HepG2 (cell line): ENCODE data around the gene COG5.

Experiments
- CREB3 ChIP-seq: sonication (generic); formaldehyde crosslinking; IDR thresholded peaks from 2 replicates; pipeline ENCODE4 v1.5.0; 2020; ENCODE audit warnings: missing genetic modification reagents
- CTCF ChIP-seq: sonication (generic); formaldehyde crosslinking; IDR thresholded peaks from 2 replicates; pipeline ENCODE4 v1.5.0; 2020; ENCODE audit warnings: mild to moderate bottlenecking, missing genetic modification reagents, moderate library complexity
- EZH2 ChIP-seq: conservative IDR thresholded peaks from 2 replicates; pipeline ENCODE4 v1.6.1; 2012; ENCODE audit warnings: mild to moderate bottlenecking, low read depth, low read length, moderate library complexity
- GPN1 ChIP-seq: sonication (generic); formaldehyde crosslinking; IDR thresholded peaks from 2 replicates; pipeline ENCODE4 v1.5.1; 2020; ENCODE audit warnings: missing genetic modification reagents, borderline replicate concordance
- HNRNPL ChIP-seq: fragments of 200-400 bp; formaldehyde crosslinking; IDR thresholded peaks from 2 replicates; pipeline ENCODE4 v1.6.1; 2017; ENCODE audit warnings: mild to moderate bottlenecking, low read depth, low read length
- KDM2A ChIP-seq: sonication (generic); formaldehyde crosslinking; IDR thresholded peaks from 2 replicates; pipeline ENCODE4 v1.4.0; 2020; ENCODE audit warnings: low read depth, missing genetic modification reagents, borderline replicate concordance
- POLR2A ChIP-seq, 2 experiments: IDR thresholded peaks; 2 replicates each; pipeline ENCODE4 v1.6.1; 2011; ENCODE audit warnings: low read depth in 2 of 2, low read length in 2 of 2, mild to moderate bottlenecking in 1 of 2, moderate library complexity in 1 of 2; ENCODE audit not compliant: insufficient read depth in 1 of 2
- SKIL ChIP-seq: sonication (generic); formaldehyde crosslinking; IDR thresholded peaks from 2 replicates; pipeline ENCODE4 v1.8.0; 2022; ENCODE audit warnings: missing genetic modification reagents, mild to moderate bottlenecking, moderate library complexity, borderline replicate concordance
- SP1 ChIP-seq, 2 experiments: fragments of 450-650 bp in 1 of 2; sonication (generic) in 1 of 2; formaldehyde crosslinking in 1 of 2; IDR thresholded peaks; 2 replicates each; pipeline versions ENCODE4 v1.4.0 to v1.6.1; 2016 to 2020; ENCODE audit warnings: missing genetic modification reagents in 1 of 2
- ZBTB33 ChIP-seq: sonication (generic); formaldehyde crosslinking; IDR thresholded peaks from 2 replicates; pipeline ENCODE4 v1.4.0; 2020; ENCODE audit warnings: missing genetic modification reagents
- ZNF207 ChIP-seq: fragments of 450-650 bp; IDR thresholded peaks from 2 replicates; pipeline ENCODE4 v1.6.1; 2016; ENCODE audit warnings: antibody characterized with exemption, borderline replicate concordance
- ZNF3 ChIP-seq: IDR thresholded peaks from 2 replicates; pipeline ENCODE4 v1.7.0; 2017; ENCODE audit warnings: inconsistent platforms
- ZNF644 ChIP-seq: IDR thresholded peaks from 2 replicates; pipeline ENCODE4 v1.6.1; 2016; ENCODE audit warnings: low read depth
- ZNF710 ChIP-seq: sonication (generic); formaldehyde crosslinking; IDR thresholded peaks from 2 replicates; pipeline ENCODE4 v1.5.0; 2020; ENCODE audit warnings: mild to moderate bottlenecking, missing genetic modification reagents, borderline replicate concordance

GRCh38 chr7:107584716-107585115, 21.0 kb upstream of the COG5 start:
- no peak for TF ChIP-seq GPN1 (CRISPR knock-in tag)
- no peak for TF ChIP-seq ZNF207
- no peak for TF ChIP-seq SKIL (CRISPR knock-in tag)
- TF ChIP-seq EZH2: no peak
- no peak for TF ChIP-seq ZNF644
- TF ChIP-seq SP1 (IDR thresholded peaks at IDR 0.05): no peak
- TF ChIP-seq SP1 (CRISPR knock-in tag; IDR thresholded peaks at IDR 0.05): no peak
- no peak for TF ChIP-seq ZNF710 (CRISPR knock-in tag)
- TF ChIP-seq KDM2A (CRISPR knock-in tag): no peak
- no peak for TF ChIP-seq ZBTB33 (CRISPR knock-in tag)
- TF ChIP-seq CREB3 (CRISPR knock-in tag): no peak
- TF ChIP-seq POLR2A (IDR thresholded peaks at IDR 0.05; ENCODE audit: insufficient read depth in 1 of 2, low read depth in 2 of 2, low read length in 2 of 2): no peak
- no peak for TF ChIP-seq HNRNPL
- TF ChIP-seq ZNF3 (CRISPR knock-in tag): no peak
- no peak for TF ChIP-seq CTCF (CRISPR knock-in tag)
